Measurements from ENCODE around the gene PHTF1.

The PHTF1 gene

DNA sequence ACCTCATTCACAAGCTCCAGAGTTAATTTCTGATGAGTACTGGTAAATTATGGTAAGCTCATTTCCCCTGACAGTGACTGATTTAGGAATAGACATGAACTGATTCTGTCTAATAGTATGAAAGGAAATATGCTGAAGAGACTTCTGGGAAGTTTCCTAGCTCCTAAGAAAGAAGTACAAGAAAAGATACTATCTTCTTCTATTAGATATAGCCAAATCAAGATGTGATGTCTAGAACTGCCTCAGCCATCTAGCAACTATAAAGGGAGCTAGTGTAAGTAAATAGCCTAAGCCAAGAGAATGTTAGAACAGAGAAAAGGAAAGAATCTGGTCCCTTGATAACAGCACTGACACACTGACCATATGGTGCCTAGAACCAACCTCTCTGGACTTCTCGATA, 10.7 kb upstream of the PHTF1 start:
- H3K4me1 Mint-ChIP-seq: no peaks in the 10 kb centered on the region
- no peak overlapping the region for H3K27ac Mint-ChIP-seq
- H3K9me3 Mint-ChIP-seq: no peaks in the 10 kb centered on the region
- TF ChIP-seq, protein P1, sequence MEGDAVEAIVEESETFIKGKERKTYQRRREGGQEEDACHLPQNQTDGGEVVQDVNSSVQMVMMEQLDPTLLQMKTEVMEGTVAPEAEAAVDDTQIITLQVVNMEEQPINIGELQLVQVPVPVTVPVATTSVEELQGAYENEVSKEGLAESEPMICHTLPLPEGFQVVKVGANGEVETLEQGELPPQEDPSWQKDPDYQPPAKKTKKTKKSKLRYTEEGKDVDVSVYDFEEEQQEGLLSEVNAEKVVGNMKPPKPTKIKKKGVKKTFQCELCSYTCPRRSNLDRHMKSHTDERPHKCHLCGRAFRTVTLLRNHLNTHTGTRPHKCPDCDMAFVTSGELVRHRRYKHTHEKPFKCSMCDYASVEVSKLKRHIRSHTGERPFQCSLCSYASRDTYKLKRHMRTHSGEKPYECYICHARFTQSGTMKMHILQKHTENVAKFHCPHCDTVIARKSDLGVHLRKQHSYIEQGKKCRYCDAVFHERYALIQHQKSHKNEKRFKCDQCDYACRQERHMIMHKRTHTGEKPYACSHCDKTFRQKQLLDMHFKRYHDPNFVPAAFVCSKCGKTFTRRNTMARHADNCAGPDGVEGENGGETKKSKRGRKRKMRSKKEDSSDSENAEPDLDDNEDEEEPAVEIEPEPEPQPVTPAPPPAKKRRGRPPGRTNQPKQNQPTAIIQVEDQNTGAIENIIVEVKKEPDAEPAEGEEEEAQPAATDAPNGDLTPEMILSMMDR (IDR thresholded peaks at IDR 0.05; ENCODE audit: unreplicated experiment in 3 of 3): no peak
- H3K36me3 Mint-ChIP-seq (ENCODE audit: low read depth): peaks cover 36% of the 10 kb centered on the region
- no peak overlapping the region for H3K4me3 Mint-ChIP-seq
- H3K27me3 Mint-ChIP-seq (ENCODE audit: low read depth): no peaks in the 10 kb centered on the region

DNA sequence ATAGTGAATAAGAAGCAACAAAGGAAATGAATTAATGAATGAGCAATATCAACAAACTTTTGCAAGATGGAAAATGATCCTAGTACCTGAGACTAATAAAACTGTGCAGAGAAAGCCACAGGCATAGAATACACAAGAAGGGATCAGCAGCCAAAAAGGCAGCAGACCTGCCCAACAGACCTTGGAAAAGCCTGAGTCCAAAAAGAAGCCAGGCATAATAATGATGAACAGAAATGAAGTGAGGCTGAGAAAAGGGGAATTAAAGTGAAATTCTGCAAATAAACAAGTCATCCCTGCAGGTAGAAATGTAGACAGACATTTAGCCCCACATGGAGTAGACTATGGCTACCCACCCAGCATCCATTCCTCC, 10.3 kb upstream of the PHTF1 start:
- Mint-ChIP-seq H3K4me1 (no peaks in the 10 kb centered on the region), H3K27me3 (ENCODE audit: low read depth) (no peaks in the 10 kb centered on the region), H3K4me3 (no peak overlapping the region), H3K27ac (no peak overlapping the region), H3K36me3 (ENCODE audit: low read depth) (peaks cover 40% of the 10 kb centered on the region), H3K9me3 (no peaks in the 10 kb centered on the region)
- TF ChIP-seq, protein P1 (IDR thresholded peaks at IDR 0.05; ENCODE audit: unreplicated experiment in 3 of 3): no peak

DNA sequence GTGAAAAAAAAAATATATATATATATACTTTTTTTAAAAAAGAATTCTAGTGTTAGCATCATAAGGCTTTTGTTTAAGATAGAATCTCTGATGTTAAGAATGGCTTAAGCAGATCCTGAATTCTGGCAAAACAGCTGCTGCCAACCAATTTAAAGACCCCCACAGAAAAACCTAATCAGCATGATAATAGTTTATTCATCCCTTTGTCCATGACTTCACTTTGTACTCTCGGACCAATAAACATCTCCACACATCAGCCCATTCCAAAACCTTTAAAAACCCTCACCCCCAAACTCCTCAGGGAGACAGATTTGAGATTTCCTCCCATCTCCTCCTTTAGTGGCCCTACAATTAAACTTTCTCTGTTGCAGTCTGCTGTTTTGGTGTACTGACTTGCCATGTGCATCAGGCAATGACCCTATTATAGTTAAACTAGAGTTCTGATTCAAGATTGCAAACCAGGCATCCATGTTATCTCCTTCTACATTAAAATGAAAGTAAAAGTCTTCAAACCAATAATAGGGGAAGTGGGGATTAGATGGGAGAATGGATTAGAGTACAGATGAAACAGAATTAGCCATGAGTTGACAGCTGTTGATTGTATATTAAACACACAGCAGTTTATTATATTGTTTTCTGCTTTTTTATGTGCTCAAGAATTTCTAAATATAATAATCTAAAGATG, 9.8 kb upstream of the PHTF1 start:
- H3K27me3 Mint-ChIP-seq (ENCODE audit: low read depth): no peaks in the 10 kb centered on the region
- H3K27ac Mint-ChIP-seq: no peak overlapping the region
- peaks cover 43% of the 10 kb centered on the region for H3K36me3 Mint-ChIP-seq (ENCODE audit: low read depth)
- TF ChIP-seq, protein P1 (IDR thresholded peaks at IDR 0.05; ENCODE audit: unreplicated experiment in 3 of 3): no peak
- no peak overlapping the region for H3K4me3 Mint-ChIP-seq
- peaks cover 2% of the 10 kb centered on the region for H3K4me1 Mint-ChIP-seq
- H3K9me3 Mint-ChIP-seq: no peaks in the 10 kb centered on the region

DNA sequence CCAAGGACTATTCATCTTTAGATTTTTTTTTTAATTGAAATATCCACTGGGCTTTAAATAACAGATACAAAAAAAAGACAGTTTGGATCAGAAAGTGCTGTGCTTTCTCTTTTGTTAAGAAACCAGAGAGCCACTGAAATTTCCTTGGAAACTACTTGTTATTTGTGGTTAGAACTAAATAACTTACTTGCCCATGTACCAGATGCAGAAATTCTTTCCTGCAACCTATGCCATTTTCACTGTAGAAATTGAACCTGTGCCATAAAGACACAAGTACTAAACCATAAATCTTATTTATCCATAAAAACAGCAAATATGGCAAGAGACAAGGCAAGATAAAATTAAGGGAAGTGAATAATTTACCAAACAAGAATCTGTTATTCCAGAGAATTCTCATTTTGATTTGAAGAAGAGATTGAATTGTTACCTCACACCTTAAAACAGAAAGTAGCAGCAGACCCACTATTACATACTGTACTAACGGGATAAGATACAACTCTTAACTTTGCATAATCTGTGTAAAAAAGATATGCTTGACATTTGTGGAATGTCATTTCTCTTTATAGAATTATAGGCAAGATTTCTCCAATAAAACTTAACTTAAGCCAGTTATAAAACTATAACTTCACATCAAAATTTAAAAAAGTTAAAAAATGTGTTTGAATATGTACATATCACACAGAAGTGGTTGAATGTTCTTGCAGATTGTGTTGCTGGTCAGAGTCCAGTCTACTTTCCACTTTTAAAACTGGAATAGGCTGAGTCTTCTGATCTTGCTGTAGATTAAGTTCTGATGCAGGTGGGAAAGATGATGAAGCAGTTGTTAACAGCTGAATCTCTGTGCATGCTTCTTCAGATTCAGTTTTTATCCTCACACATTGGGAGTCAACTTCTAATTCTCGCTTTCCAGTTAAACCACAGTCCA, 6.3 kb upstream of the PHTF1 start:
- Mint-ChIP-seq H3K27ac (no peak overlapping the region), H3K4me1 (peaks cover 15% of the 10 kb centered on the region), H3K27me3 (ENCODE audit: low read depth) (no peaks in the 10 kb centered on the region), H3K36me3 (ENCODE audit: low read depth) (peaks cover 46% of the 10 kb centered on the region), H3K9me3 (no peaks in the 10 kb centered on the region), H3K4me3 (no peak overlapping the region)
- TF ChIP-seq, protein P1 (IDR thresholded peaks at IDR 0.05; ENCODE audit: unreplicated experiment in 3 of 3): no peak

DNA sequence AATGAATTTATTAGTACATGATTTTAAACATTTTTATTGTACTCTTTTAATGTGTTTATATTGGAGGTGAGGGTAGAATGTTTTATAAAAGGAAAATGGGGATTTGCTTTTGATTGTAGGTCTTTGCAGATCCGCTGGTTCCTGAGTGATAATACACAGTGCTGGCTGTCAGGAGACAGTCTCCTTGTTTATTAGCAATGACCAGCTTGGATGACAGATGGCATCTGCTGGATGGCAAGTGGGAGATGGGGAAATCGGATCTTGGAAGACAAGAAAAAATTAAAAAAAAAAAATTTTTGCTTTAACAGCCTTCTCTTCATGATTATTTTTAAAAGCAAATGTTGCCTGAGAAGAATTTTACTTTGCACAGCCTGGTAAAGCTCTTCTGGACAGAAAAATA, 4.4 kb upstream of the PHTF1 start:
- no peak overlapping the region for H3K4me3 Mint-ChIP-seq
- peaks cover 42% of the 10 kb centered on the region for H3K36me3 Mint-ChIP-seq (ENCODE audit: low read depth)
- TF ChIP-seq, protein P1 (IDR thresholded peaks at IDR 0.05; ENCODE audit: unreplicated experiment in 3 of 3): no peak
- H3K27ac Mint-ChIP-seq: peak overlapping the region in 1 of 3 experiments; percentile 3
- H3K27me3 Mint-ChIP-seq (ENCODE audit: low read depth): no peaks in the 10 kb centered on the region
- no peaks in the 10 kb centered on the region for H3K9me3 Mint-ChIP-seq
- peaks cover 21% of the 10 kb centered on the region for H3K4me1 Mint-ChIP-seq

All from nephron (organoid).